Fibroblast of the conjunctiva (primary cell): ENCODE data around the gene CXCR2.
"Not testable (repeated sequence)": the region's sequence is repeated elsewhere in the genome, so short reads cannot be mapped to it uniquely, and the experiment has no call there.

Source experiments
- DNase-seq: peaks from one replicate; pipeline ENCODE4 v3.0.0-alpha.2; 2010; ENCODE audit warnings: low read depth

CXCR2 gene

GRCh38 chr2:218125626-218126080 is at the start of gene CXCR2:
TSS of gene CXCR2 (plus strand) at chr2:218126028. CDS start at chr2:218134802, 8,774 bp downstream.
- DNase-seq = no peak

DNA sequence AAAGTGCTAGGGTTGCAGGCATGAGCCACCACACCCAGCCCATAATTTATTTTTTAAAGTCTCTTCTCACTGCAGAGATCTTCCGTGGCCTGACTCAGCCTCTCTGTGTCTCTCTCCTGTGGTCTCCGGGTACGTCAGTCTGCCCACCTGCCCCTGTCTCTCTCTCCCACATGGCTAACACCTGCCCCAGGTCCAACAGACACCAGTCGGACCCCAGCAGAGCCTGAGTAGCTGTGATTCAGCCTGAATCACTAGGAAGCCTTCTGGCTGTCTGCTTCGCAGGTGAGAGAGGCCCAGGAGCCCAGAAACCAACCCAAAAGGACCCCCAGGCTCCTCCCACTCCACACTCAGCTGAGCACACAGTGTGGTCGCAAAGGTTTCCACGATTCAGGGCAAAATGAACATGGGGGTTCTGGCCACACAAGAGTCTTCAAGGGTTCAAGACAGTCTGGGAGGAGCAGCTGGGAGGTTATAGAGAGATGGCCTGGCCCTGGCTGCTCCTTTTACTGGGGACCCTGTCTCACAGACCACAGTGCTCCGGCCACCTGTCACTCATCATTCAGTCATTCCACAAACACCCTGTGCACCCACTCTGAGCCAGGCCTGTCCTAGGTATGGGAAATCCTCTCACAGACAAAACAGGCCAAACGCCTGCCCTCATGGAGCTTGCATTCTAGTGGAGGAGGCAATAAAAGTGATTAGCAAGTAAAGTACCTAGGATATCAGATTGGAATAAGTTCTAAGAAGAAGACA is 48.2 kb upstream of the CXCR2 start:
- no peak for DNase-seq

DNA sequence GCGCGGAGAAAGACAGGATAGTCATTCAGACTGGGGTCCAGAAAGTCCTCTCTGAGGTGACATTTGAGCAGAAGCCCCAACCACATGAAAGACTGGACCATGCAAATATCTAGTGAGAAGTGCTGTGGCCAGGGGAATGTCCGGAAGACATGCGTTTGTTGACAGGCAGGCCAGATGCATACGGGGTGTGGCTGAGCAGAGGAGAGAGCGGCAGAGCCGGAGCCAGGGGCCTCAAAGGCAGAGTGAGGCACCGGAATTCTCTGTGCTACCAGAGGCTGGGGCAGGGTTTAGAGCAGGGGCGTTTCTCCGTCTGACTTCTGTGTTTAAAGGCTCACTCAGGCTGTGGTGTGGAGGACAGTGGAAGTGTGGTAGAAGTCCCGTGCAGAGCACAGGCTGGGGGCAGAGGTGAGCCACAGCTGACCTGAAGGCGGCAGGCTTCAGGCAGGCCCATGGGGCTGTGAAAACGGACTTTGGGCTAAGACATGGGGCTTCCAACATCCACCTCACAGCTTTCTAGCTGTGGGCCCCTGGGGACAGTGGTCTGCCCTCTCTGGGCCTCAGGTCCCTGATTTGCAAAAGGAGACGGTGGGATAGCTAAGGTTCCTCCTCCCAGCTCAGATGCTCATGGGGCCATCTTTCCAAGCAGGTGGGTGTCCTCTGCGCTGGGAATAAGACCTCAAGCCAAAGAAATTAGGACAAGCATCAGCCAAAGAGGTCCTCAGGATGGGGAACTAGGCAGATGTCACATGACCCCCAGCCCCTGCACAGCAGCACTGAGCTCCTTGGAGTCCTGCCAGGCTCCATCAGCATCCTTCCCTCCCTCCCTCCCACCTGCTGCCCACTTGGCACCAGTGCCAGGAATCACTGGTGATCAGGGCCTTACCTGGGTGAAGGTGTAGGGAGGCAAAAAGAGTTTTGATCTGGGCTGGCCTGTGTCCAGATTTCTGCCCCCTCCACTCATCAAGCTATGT is 45.6 kb upstream of the CXCR2 start:
- DNase-seq = no peak

- no peak for DNase-seq
These were observed 44.8 kb upstream of the CXCR2 start for GRCh38 chr2:218081063-218081462.

GRCh38 chr2:218081695-218082094 is 44.1 kb upstream of the CXCR2 start:
- no peak for DNase-seq

DNA sequence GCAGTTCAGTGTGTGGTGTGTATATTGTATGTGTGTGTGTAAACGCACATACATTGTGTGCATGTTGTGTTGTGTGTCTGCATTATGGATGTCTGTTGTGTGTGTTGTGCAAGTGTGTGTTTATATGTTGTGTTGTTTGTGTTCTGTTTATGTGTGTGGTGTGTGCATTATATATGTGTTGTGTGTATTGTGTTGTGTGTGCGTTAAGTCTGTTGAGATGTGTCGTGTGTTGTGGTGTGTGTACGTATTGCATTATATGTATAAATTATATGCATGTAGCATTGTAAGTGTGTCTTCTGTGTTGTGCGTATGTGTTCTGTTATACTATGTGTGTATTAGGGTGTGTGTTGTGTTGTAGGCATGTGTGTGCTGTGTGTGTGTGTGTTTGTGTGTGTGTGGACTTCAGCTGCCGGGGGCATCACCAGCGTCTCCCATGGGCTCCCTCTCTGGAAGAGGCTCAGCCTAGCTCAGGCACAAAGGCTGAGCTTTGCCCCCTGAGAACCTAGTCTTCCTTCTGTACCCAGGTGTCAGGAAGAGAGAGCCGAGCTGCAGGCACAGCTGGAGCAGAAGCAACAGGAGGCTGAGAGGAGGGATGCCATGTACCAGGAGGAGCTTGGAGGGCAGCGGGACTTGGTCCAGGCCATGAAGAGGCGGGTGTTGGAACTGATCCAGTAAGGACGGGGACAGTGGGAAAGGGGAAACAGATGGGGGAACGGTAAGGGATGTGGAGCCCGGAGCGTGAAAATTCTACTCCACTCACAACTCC is 43.1 kb upstream of the CXCR2 start:
- DNase-seq = no peak

- DNase-seq = no peak
These were observed 42.5 kb upstream of the CXCR2 start for GRCh38 chr2:218083352-218083676.

DNA sequence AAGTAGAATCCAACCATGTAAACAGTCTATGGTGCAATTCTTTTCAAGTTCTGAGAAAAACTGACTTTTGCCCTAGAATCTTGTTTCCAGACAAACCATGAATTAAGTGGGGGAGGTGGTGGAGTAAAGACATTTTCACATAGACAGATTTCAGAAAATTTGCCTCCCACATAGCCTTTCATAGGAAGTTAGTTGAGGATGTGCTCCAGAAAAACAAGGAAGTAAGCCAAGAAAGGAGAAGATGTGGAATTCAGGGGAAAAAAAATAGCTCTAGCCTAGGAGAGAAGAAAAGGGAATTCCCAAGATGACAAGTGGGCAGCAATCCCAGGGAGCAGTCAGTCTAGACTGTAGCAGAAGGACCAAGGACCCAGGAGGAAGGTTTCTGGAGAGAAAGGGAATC is 39.4 kb upstream of the CXCR2 start:
- no peak for DNase-seq

- DNase-seq = no peak
These were observed 36.6 kb upstream of the CXCR2 start for GRCh38 chr2:218089259-218089658.

DNA sequence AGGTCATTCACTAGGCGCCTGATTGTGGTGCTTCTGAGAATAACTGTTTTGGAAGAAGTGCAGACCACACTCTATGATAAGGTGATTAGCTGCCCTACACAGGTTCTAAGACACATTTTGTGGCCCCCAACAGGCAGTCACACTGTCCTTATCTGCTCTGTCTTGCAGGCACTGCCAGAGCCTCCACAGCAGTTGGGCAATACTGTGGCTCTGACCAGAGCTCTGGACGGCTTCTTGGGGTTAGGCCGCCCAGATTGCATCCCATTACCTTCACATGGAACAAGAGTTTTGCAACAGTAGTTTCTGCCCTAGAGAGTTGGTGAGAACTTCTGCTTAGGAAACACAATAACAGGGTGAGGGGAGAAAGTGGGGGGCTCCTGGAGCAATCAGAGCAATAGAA is 34.1 kb upstream of the CXCR2 start:
- DNase-seq = no peak

DNA sequence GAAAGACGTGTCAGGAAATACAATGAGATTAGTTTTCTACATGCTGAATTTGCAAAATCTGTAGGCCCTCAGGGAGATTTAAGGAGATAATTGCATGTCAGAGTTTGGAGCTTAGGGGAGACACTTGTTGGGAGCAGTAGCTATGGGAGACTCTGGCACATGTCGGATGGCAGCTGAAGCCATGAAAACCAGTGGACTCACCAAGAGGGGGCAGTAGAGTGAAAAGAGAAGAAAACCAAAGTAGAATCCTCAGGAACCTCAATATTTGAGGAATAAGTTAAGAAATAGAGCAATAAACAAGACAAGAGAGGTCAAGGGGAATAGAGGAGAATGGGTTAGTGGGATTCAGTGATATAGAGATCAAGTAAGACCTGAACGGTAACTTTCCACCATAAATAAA is 31.9 kb upstream of the CXCR2 start:
- DNase-seq = no peak

GRCh38 chr2:218095853-218096252 is 30.0 kb upstream of the CXCR2 start:
- DNase-seq = no peak

- no peak for DNase-seq
These were observed 27.9 kb upstream of the CXCR2 start for GRCh38 chr2:218097975-218098374.

DNA sequence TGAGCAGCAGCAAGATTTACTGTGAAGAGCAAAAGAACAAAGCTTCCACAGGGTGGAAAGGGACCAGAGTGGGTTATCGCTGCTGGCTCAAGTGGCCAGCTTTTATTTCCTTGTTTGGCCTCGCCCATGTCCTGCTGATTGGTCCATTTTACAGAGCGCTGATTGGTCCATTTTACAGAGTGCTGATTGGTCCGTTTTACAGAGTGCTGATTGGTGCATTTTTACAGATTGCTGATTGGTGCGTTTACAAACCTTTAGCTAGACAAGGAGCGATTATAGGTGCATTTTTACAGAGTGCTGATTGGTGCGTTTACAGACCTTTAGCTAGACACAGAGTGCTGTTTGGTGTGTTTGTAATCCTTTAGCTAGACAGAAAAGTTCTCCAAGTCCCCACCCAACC is 17.0 kb upstream of the CXCR2 start:
- DNase-seq = not testable (repeated sequence)

- DNase-seq = not testable (repeated sequence)
These were observed 4.0 kb upstream of the CXCR2 start for GRCh38 chr2:218121789-218122188.

DNA sequence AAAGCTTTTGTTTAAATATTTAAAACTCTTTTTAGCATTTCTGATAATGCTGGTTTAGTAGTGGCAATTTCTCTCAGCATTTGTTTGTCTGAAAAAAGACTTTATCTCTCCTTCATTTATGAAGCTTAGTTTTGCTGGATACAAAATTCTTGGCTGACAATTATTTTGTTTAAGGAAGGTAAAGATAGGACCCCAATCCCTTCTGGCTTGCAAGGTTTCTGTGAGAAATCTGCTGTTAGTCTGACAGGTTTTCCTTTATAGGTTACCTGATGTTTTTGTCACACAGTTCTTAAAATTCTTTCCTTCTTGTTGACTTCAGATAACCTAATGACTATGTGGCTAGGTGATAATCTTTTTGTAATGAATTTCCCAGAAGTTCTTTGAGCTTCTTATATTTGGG is 3.5 kb upstream of the CXCR2 start:
- not testable (repeated sequence) for DNase-seq

DNA sequence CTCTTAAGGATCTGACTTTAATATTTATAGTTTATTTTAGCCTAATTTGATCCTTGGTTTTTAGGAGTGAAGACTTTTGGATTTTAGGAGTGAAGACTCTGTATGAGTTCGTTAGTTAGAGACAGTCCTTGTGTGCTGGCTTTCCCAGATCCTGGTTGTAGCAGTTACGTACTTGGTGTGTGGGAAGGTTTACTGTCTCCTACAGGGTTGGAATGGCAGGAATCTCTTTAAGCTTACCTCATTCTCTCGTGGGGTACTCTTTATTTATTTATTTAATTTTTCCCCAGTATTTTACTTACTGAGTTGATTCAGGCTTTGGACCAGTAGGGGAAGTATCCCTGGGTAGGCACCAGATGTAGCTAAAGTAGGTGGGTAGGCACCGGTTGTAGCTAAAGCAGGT is 1.8 kb upstream of the CXCR2 start:
- no peak for DNase-seq

- no peak for DNase-seq
These were observed 733 bp upstream of the CXCR2 start for GRCh38 chr2:218125095-218125494.

GRCh38 chr2:218127929-218128455 is 2.2 kb downstream of the CXCR2 start:
- no peak for DNase-seq

DNA sequence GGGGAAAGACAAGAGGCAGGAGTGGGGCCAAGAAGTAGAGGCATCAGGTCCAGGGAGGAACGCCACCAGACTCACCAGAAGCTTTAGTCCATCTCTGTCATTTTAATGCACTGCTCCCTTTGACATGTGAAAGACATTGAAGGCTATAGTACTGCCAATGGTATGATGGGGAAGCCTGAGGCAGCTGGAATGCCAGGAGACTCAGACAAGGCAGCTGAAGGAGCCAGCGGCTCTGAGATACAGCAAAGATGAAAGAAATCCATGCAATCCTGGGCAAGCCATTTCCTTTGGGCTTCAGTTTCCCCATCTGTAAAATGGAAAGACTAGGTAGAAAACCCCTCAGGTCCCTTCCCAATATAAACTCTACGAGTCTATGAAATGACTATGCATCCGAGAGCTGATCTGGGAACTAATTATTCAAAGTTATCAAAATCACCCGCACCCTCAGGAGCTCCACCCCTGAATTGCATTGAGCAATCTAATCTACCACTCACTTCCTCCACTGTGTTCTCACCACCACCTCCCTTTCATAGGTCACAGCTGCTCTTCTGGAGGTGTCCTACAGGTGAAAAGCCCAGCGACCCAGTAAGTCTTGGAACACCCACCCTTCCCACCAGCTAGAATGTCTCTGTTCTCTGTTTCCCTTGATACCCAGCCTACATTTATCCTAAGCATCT is 3.1 kb downstream of the CXCR2 start:
- no peak for DNase-seq

DNA sequence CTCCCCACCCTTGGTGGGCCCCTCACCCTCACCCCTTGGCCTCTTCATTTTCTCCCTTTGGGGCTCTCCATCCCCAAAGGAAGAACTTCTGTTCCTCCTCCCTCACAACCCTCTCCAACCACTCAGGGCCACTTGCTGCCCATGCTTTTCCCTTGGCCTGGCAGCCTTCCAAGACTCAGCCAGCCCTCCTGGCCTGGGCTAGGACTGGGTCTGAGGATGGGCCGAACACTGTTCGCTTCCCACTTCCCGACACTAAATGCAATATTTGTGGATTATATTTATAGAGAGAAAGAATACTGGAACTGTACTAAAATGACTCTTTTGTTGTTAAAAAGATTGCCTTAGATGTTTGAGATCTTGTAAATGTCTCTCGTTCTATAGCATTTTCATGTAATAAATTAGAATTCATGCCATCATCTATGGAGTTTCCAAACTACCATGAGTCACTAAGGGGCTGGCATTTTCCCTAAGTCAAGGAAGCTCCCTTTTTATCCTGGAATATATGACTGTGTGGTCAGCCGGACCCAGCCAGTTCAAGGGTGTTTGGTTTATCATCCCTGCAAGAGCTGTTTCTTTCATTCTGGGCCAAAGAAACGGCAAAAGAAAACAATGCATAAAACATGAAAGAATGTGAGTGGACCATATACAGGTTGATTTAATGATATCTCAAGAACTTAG is 3.8 kb downstream of the CXCR2 start:
- no peak for DNase-seq
